ENCODE results near the gene PI4KA. TPM values are rescaled to one million over a fixed set of nuclear protein-coding genes. Genes with fewer than 3 reads are reported as not detected.
"Not testable (repeated sequence)": the region's sequence is repeated elsewhere in the genome, so short reads cannot be mapped to it uniquely, and the experiment has no call there.

The PI4KA gene
- total RNA-seq, 3 donors from 2014 or later, result 64.1 to 66.6 (median 66.5) TPM

DNA sequence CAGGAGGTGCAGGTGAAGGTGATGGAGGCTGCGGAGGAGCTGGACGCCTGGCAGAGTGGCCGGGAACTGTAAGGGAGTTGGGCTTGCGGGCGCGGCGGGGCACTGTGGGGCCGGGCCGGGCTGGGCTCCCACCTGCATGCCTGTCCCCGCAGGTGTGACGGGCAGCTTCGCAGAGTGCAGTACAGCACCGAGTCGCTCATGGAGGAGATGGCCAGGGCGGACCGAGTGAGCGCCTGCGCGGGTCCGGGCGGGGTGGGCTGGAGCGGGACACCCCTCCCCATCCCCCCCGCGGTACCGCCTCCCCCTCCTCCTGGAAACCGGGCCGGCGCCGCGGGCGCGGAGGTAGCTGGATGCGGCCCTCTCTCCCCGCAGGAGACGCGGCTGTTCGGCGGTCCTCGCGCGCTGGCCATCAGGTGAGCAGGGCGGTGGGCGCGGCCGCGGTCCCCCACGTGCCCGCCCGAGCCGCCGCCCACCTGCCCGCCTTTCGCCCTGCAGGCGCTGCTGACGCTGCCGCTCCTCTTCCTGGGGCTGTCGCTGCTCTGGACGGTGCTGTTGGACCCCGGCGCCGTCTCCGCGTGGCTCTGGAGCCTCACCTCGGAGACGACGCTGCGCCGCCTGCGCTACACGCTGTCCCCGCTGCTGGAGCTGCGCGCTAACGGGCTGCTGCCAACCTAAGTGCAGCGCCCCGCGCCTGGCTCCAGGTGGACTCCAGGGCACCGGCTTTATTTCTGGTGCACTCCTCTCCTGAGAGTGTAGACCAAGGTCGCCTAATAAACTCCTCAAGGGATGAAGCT lies 154.6 kb downstream of the PI4KA start:
- not testable (repeated sequence) for H3K27me3 Mint-ChIP-seq (ENCODE audit: low read depth); H3K36me3 Mint-ChIP-seq (ENCODE audit: insufficient read depth); DNase-seq; H3K9me3 Mint-ChIP-seq
- peaks cover 14% of the 10 kb centered on the region for H3K4me1 Mint-ChIP-seq (ENCODE audit: low read depth)
- peak; percentile 4 to 5 for ATAC-seq
- peak overlapping the region; percentile 58 for H3K4me3 Mint-ChIP-seq

DNA sequence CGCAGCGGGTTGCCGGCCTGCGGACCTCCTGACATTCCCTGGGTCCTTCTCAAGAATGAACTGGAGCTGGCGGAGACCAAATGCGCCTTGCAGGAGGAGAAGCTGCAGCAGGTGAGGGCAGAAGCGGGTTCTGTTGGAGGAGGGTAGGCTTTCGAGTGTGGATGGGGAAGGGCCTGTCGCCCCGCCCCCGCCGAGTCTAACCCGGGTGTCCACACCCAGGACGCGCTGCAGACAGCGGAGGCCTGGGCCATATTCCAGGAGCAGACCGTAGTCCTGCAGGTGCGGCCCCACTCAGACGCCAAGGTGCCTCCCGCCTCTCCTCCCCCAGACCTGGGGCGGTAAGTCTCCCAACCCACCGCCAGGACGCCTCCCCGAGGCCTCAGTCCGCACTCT lies 155.2 kb downstream of the PI4KA start:
- H3K27me3 Mint-ChIP-seq (ENCODE audit: low read depth); H3K36me3 Mint-ChIP-seq (ENCODE audit: insufficient read depth); DNase-seq; H3K9me3 Mint-ChIP-seq: not testable (repeated sequence)
- peaks cover 14% of the 10 kb centered on the region for H3K4me1 Mint-ChIP-seq (ENCODE audit: low read depth)
- peak overlapping the region; percentile 89 for H3K4me3 Mint-ChIP-seq
- peak; percentile 29 to 33 for ATAC-seq

DNA sequence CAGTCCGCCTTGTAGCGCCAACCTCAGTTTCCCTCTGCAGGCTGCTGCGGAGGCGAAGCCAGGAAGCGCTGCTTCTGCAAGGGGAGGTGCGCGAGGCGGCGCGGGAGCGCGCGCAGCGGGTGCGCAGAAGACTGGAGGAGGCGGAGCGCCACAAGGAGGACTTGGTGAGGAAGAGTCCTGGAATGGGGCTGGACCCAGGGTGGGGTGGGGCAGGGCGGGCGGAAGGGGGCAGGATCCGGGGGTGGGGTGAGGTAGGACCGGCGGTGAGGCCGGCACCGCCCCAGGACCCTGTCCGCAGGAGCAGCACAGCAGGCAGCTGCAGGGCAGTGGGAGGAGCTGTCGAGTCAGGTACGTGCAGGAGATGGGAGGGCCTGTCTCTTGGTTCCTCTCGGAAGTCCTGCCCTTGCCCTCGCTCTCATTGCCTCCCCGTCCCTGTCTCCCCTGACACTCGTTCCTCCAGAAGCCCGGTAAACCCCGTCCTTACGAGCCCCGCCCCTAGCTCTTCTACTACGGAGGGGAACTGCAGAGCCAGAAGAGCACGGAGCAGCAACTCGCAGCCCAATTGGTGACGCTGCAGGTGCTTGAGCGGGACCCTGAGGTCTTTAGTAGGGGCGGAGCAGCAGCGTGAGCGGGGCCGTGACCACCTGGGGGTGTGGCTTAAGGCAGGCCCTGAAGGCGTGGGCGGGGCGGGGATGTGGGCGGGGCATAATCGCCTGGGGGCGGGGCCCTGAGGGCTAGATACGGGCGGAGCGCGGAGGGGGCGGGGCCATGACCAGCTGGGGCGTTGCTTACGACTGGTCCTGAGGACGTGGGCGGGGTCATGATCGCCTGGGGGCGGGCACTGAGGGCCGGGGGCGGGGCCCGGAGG lies 155.8 kb downstream of the PI4KA start:
- ATAC-seq, result peak; percentile 73 to 77
- DNase-seq, result peak; percentile 99
- not testable (repeated sequence) for H3K9me3 Mint-ChIP-seq; H3K27me3 Mint-ChIP-seq (ENCODE audit: low read depth); H3K36me3 Mint-ChIP-seq (ENCODE audit: insufficient read depth)
- H3K4me1 Mint-ChIP-seq (ENCODE audit: low read depth), result peaks cover 15% of the 10 kb centered on the region
- peak overlapping the region; percentile 89 for H3K4me3 Mint-ChIP-seq

DNA sequence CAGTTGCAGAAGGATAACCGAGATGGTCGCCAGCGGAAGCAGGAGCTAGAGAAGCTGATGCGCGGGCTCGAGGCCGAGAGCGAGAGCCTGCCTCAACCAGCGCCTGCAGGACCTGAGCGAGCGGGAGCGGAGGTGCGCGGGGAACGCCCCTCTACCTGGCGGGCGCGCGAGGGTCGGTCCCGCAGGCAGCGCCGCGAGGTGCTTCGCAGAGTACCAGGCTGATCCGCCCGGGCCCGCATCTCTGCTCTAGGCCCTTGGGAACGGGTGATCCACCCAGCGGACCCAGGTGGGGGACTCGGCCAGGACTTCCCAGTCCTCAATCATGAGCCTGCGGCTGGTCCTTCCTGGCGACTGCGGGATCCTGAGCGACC lies 156.5 kb downstream of the PI4KA start:
- not testable (repeated sequence) for H3K36me3 Mint-ChIP-seq (ENCODE audit: insufficient read depth); H3K27me3 Mint-ChIP-seq (ENCODE audit: low read depth)

DNA sequence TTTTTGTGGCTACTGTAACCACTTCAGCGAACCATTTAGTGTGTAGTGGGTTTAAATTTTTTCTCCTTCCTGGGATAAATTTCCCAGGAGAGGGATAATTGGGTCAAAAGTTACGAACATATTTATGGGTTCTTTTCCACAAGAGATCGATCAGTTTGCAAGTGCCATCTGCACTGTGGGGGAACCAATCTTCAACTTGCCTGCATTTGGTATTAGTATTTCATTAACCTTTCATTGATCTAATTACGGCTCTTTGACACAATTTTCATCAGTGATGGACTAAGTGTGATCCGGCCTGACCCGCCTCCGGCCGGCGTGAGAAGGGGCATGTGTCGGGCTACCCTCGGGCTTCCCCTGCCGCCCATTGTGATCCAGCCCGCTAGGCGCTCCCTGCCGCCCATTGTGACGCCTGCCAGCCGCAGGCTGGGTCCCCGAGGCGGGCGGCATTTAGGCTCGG lies 156.9 kb downstream of the PI4KA start:
- Mint-ChIP-seq H3K4me3 (peak overlapping the region; percentile 89), H3K4me1 (ENCODE audit: low read depth) (peaks cover 22% of the 10 kb centered on the region)
- H3K27me3 Mint-ChIP-seq (ENCODE audit: low read depth); H3K36me3 Mint-ChIP-seq (ENCODE audit: insufficient read depth); H3K9me3 Mint-ChIP-seq; DNase-seq: not testable (repeated sequence)
- peak; percentile 1 to 7 for ATAC-seq

More for the DNA sequence above, 156.5 kb downstream of the PI4KA start:
- Mint-ChIP-seq H3K4me1 (ENCODE audit: low read depth) (peaks cover 21% of the 10 kb centered on the region), H3K4me3 (peak overlapping the region; percentile 89)
- DNase-seq, H3K9me3 Mint-ChIP-seq: not testable (repeated sequence)
- peak; percentile 5 to 8 for ATAC-seq

DNA sequence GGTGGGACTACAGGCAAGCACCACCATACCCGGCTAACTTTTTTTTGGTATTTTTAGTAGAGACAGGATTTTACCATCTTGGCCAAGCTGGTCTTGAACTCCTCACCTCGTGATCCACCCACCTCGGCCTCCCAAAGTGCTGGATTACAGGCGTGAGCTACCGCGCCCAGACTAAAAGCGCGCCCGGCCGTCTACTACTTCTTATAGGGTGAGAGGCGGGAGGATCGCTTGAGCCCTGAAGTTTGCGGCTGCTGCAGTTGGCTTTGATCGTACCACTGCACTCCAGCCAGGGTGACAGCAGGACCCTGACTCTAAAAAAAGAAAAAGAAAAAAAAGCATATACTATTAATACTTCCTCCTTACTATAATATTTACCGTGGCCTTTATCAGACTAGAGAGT lies 158.3 kb downstream of the PI4KA start:
- not testable (repeated sequence) for H3K36me3 Mint-ChIP-seq (ENCODE audit: insufficient read depth); DNase-seq; H3K4me3 Mint-ChIP-seq; ATAC-seq; H3K9me3 Mint-ChIP-seq; H3K27me3 Mint-ChIP-seq (ENCODE audit: low read depth)
- peaks cover 22% of the 10 kb centered on the region for H3K4me1 Mint-ChIP-seq (ENCODE audit: low read depth)

DNA sequence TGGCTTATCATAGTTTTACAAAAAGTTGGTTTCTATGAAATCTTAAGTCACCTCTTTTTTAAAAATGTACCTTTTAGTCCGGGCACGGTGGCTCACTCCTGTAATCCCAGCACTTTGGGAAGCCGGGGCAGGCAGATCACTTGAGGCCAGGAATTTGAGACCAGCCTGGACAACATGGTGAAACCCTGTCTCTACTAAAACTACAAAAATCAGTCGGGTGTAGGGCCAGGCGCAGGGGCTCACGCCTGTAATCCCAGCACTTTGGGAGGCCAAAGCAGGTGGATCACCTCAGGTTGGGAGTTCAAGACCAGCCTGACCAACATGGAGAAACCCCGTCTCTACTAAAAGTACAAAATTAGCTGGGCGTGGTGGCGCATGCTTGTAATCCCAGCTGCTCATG lies 158.8 kb downstream of the PI4KA start:
- H3K4me3 Mint-ChIP-seq; H3K36me3 Mint-ChIP-seq (ENCODE audit: insufficient read depth); ATAC-seq; H3K27me3 Mint-ChIP-seq (ENCODE audit: low read depth); DNase-seq; H3K9me3 Mint-ChIP-seq: not testable (repeated sequence)
- H3K4me1 Mint-ChIP-seq (ENCODE audit: low read depth), result peaks cover 22% of the 10 kb centered on the region

DNA sequence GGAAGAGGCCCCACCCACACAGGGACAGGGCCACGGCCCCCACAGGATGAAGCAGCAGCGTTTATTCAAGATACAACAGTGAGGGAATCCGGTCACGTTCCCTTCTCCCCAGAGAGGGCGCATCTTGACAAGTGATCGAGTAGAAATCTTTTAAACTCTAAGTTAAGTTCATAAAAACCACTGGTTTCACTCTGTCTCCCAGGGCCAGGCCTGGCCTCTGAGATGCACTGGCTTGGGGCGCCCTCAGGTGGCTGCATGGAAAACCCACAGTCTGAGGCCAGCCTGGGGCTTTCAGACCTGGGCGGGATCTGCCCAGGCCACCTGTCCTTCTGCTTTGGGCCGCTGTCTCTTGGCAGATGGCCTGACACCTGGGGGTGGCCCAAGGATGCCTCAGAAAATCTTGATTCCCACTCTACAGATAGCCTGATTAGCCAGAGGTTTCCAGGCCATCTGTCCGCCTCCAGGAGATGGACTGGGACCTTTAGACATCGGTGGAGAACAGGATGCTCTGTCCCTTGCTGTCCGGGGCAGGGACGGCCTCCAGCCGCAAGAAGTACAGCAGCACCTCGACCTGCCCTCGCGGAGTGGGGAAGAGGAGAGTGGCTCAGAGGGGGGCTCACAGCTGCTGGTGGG lies 161.0 kb downstream of the PI4KA start:
- H3K27me3 Mint-ChIP-seq (ENCODE audit: low read depth); H3K4me3 Mint-ChIP-seq; H3K36me3 Mint-ChIP-seq (ENCODE audit: insufficient read depth); DNase-seq; H3K9me3 Mint-ChIP-seq: not testable (repeated sequence)
- H3K4me1 Mint-ChIP-seq (ENCODE audit: low read depth), result peaks cover 14% of the 10 kb centered on the region
- ATAC-seq, result peak in 1 of 2 donors; percentile 44

DNA sequence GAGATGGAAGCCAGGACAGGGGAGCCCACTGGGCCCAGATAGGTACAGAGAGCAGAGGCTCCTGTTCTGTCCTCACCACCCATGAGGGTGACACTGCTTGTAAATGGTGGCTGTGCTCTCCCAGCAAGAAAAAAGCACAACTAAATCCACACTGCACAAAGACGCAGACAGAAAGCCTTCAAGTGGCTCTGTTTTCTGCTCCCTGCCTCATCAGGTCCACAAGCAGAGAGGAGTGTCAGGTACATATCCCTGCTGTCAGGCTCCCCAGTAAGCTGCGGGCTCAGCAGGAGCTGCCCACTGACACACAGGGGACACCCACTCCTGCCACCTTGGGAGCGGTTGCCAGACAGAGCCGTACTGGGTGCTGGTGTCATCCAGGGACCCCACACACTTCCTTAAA lies 162.6 kb downstream of the PI4KA start:
- not testable (repeated sequence) for H3K27me3 Mint-ChIP-seq (ENCODE audit: low read depth); ATAC-seq; H3K4me3 Mint-ChIP-seq; H3K36me3 Mint-ChIP-seq (ENCODE audit: insufficient read depth); H3K4me1 Mint-ChIP-seq (ENCODE audit: low read depth); DNase-seq; H3K9me3 Mint-ChIP-seq

DNA sequence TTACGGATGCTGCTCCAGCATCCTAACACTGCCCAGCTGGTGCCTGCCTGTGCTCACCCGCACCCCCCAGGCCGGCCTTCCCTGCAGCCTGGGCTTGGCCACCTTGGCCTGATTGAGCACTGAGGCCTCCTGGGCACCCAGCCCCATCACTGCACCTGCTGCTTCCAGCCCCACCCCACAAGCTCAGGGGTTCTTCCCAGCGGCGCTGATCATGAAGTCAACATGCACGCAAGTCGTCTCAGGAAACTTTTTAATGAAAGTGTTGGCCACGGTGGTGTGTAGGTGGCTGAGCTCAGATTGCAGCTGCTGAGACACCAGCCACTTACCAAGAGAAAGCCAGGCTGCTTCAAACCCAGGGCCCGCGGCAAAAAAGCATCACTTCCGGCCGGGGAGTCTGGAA lies 163.4 kb downstream of the PI4KA start:
- ATAC-seq; H3K9me3 Mint-ChIP-seq; H3K4me1 Mint-ChIP-seq (ENCODE audit: low read depth); H3K36me3 Mint-ChIP-seq (ENCODE audit: insufficient read depth); H3K4me3 Mint-ChIP-seq; H3K27me3 Mint-ChIP-seq (ENCODE audit: low read depth); DNase-seq: not testable (repeated sequence)

DNA sequence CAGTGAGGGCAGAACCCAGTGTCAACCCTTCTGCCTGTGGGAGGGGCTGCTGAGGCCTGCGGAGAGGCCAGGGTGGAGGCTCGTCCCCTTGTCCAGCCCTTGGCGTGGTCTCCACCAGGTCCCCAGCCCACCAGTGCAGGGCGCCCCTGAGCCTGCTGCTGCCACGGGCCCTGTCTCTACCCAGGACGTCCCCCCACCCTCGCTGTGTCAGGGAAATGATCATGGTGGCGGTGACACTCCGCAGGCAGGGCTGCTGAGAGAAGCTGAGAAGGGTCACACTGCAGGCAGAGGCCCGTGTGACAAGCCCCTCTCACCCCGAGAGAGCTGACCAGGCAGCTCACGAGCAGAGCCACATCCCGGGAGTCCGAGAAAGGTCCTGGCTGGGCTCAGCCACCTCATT lies 164.4 kb downstream of the PI4KA start:
- H3K36me3 Mint-ChIP-seq (ENCODE audit: insufficient read depth); DNase-seq: not testable (repeated sequence)

DNA sequence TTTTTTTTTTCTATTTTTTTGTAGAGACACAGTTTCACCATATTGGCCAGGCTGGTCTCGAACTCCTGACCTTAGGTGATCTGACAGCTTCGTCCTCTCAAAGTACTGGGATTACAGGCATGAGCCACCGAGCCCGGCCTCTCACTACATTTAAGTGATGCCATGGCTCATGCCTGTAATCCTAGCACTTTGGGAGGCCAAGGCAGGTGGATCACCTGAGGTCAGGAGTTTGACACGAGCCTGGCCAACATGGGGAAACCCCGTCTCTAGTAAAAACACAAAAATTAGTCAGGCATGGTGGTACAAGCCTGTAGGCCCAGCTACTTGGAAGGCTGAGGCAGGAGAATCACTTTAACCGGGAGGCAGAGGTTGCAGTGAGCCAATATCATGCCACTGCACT lies 165.7 kb downstream of the PI4KA start:
- not testable (repeated sequence) for DNase-seq; H3K36me3 Mint-ChIP-seq (ENCODE audit: insufficient read depth); ATAC-seq; H3K4me1 Mint-ChIP-seq (ENCODE audit: low read depth); H3K27me3 Mint-ChIP-seq (ENCODE audit: low read depth); H3K9me3 Mint-ChIP-seq; H3K4me3 Mint-ChIP-seq

More for the DNA sequence above, 164.4 kb downstream of the PI4KA start:
- ATAC-seq; H3K4me3 Mint-ChIP-seq; H3K4me1 Mint-ChIP-seq (ENCODE audit: low read depth); H3K9me3 Mint-ChIP-seq; H3K27me3 Mint-ChIP-seq (ENCODE audit: low read depth): not testable (repeated sequence)

DNA sequence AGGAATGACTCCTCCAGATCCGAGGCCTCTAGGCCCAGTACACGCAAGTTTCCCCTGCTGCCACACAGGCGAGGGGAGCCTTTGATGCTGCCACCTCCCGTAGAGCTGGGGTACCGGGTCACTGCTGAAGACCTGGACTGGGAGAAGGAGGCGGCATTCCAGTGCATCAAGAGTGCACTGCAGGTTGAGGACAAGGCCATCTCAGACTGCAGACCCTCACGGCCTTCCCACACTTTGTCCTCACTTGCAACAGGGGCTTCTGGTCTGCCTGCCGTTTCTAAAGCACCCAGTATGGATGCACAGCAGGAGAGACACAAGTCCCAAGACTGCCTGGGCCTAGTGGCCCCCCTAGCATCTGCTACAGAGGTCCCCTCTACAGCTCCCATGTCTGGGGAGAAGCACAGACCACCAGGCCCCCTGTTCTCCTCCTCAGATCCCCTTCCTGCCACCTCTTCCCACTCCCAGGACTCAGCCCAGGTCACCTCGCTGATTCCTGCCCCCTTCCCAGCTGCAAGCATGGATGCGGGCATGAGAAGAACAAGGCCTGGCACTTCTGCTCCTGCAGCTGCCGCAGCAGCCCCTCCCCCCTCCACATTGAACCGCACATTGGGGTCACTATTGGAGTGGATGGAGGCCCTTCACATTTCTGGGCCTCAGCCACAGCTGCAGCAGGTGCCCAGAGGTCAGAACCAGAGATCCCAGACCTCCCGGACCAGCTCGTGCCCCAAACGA lies 167.9 kb downstream of the PI4KA start:
- not testable (repeated sequence) for H3K4me3 Mint-ChIP-seq; H3K36me3 Mint-ChIP-seq (ENCODE audit: insufficient read depth); ATAC-seq; H3K4me1 Mint-ChIP-seq (ENCODE audit: low read depth); DNase-seq; H3K27me3 Mint-ChIP-seq (ENCODE audit: low read depth); H3K9me3 Mint-ChIP-seq

Data from activated T-cell treated with anti-CD3 and anti-CD28 coated beads, Interleukin-2, amount 50 U/mL, for 4 hours (primary cell).